GM12875 (cell line): ENCODE results near the gene RNU6-8.

ENCODE experiments used
- H3K4me3 ChIP-seq: one replicate; pipeline ENCODE4 v1.5.1; 2011; ENCODE audit warnings: low read depth, low read length, control low read depth
- CTCF ChIP-seq: IDR thresholded peaks from 2 replicates; pipeline ENCODE4 v1.5.1; 2011; ENCODE audit warnings: low read depth, mild to moderate bottlenecking, control low read depth, inconsistent platforms, low read length, moderate library complexity, borderline replicate concordance; ENCODE audit not compliant: insufficient read depth

Gene RNU6-8

GRCh38 chr14:32166029-32166428 is 37.0 kb downstream of the RNU6-8 start:
- no peak overlapping the region for H3K4me3 ChIP-seq
- no peak for TF ChIP-seq CTCF
